ENCODE measurements around the gene NPBWR2. TPM values are rescaled to one million over a fixed set of nuclear protein-coding genes. Genes with fewer than 3 reads are reported as not detected.

Gene NPBWR2
- total RNA-seq, 4 donors from 2014 or later, result not detected

- no peaks in the 10 kb centered on the region for H3K9me3 ChIP-seq
- intact Hi-C loops (cut with DNase I; ENCODE audit: low total_unique reads), result no loop called here
- no peaks in the 10 kb centered on the region for H3K36me3 ChIP-seq
- H3K27ac ChIP-seq, result no peak overlapping the region
- H3K4me3 ChIP-seq, result no peak overlapping the region
- no peak for DNase-seq
- no peak for TF ChIP-seq POLR2A (IDR thresholded peaks at IDR 0.05)
- no peak for TF ChIP-seq CTCF (IDR thresholded peaks at IDR 0.05)
- peaks cover 0 to 6% of the 10 kb centered on the region in 2 donors for H3K4me1 ChIP-seq
- peaks cover 4 to 15% of the 10 kb centered on the region in 2 donors for H3K27me3 ChIP-seq
These were observed 8.8 kb downstream of the NPBWR2 start for GRCh38 chr20:64098471-64099013.

GRCh38 chr20:64096535-64096934, 10.8 kb downstream of the NPBWR2 start:
- H3K9me3 ChIP-seq, result no peaks in the 10 kb centered on the region
- no peak overlapping the region for H3K27ac ChIP-seq
- no peak overlapping the region for H3K4me3 ChIP-seq
- TF ChIP-seq POLR2A (IDR thresholded peaks at IDR 0.05) (no peak), CTCF (IDR thresholded peaks at IDR 0.05) (no peak)
- intact Hi-C loops (cut with DNase I; ENCODE audit: low total_unique reads), result no loop called here
- DNase-seq, result no peak
- no peaks in the 10 kb centered on the region for H3K4me1 ChIP-seq
- H3K27me3 ChIP-seq, result peaks cover 0 to 2% of the 10 kb centered on the region in 2 donors
- no peaks in the 10 kb centered on the region for H3K36me3 ChIP-seq

- Histone ChIP-seq H3K9me3 (no peaks in the 10 kb centered on the region), H3K4me1 (no peaks in the 10 kb centered on the region), H3K4me3 (no peak overlapping the region), H3K36me3 (no peaks in the 10 kb centered on the region), H3K27me3 (no peaks in the 10 kb centered on the region), H3K27ac (no peak overlapping the region)
- TF ChIP-seq POLR2A (IDR thresholded peaks at IDR 0.05) (no peak), CTCF (IDR thresholded peaks at IDR 0.05) (no peak)
- intact Hi-C loops (cut with DNase I; ENCODE audit: low total_unique reads), result no loop called here
- DNase-seq, result no peak
These were observed 11.4 kb downstream of the NPBWR2 start for GRCh38 chr20:64095927-64096326.

- Histone ChIP-seq H3K9me3 (no peaks in the 10 kb centered on the region), H3K4me3 (no peak overlapping the region), H3K27ac (no peak overlapping the region), H3K36me3 (no peaks in the 10 kb centered on the region), H3K4me1 (no peaks in the 10 kb centered on the region), H3K27me3 (no peaks in the 10 kb centered on the region)
- TF ChIP-seq POLR2A (IDR thresholded peaks at IDR 0.05), result no peak
- intact Hi-C loops (cut with DNase I; ENCODE audit: low total_unique reads), result no loop called here
- DNase-seq, result no peak
These were observed 11.9 kb downstream of the NPBWR2 start for GRCh38 chr20:64095455-64095854.

- H3K4me1 ChIP-seq, result no peaks in the 10 kb centered on the region
- H3K36me3 ChIP-seq, result no peaks in the 10 kb centered on the region
- intact Hi-C loops (cut with DNase I; ENCODE audit: low total_unique reads), result no loop called here
- no peaks in the 10 kb centered on the region for H3K9me3 ChIP-seq
- H3K27me3 ChIP-seq, result no peaks in the 10 kb centered on the region
- DNase-seq, result no peak
- TF ChIP-seq POLR2A (IDR thresholded peaks at IDR 0.05), result no peak
- TF ChIP-seq CTCF (IDR thresholded peaks at IDR 0.05), result no peak
- H3K27ac ChIP-seq, result no peak overlapping the region
- H3K4me3 ChIP-seq, result no peak overlapping the region
These were observed 14.3 kb downstream of the NPBWR2 start for GRCh38 chr20:64093013-64093503.
